ENCODE results near the gene DNASE1.
A peak's percentile ranks its signal among the peaks of the same experiment; 100 is the strongest.

Gene DNASE1

DNA sequence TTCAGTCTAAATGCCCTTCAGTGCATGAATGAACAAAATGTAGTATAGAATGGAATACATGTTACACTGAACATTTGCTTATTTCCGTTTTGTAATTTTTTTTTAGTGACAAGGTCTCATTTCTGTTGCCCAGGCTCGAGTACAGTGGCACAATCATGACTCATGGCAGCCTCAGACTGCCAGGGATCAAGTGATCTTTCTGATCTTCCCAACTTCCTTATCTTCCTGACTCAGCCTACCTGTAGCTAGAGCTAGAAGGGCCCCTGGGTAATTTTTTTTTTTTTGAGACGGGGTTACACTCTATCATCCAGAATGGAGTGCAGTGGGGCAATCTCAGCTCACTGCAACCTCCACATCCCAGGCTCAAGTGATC is 35.7 kb upstream of the DNASE1 start:
- DNase-seq (ENCODE audit: low read depth): peak; percentile 63
- no peak for TF ChIP-seq MYC (IDR thresholded peaks at IDR 0.05; ENCODE audit: low read depth, low read length)
- TF ChIP-seq, protein P1, sequence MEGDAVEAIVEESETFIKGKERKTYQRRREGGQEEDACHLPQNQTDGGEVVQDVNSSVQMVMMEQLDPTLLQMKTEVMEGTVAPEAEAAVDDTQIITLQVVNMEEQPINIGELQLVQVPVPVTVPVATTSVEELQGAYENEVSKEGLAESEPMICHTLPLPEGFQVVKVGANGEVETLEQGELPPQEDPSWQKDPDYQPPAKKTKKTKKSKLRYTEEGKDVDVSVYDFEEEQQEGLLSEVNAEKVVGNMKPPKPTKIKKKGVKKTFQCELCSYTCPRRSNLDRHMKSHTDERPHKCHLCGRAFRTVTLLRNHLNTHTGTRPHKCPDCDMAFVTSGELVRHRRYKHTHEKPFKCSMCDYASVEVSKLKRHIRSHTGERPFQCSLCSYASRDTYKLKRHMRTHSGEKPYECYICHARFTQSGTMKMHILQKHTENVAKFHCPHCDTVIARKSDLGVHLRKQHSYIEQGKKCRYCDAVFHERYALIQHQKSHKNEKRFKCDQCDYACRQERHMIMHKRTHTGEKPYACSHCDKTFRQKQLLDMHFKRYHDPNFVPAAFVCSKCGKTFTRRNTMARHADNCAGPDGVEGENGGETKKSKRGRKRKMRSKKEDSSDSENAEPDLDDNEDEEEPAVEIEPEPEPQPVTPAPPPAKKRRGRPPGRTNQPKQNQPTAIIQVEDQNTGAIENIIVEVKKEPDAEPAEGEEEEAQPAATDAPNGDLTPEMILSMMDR (IDR thresholded peaks at IDR 0.05; ENCODE audit: low read depth, low read length): no peak
- TF ChIP-seq, protein P2, sequence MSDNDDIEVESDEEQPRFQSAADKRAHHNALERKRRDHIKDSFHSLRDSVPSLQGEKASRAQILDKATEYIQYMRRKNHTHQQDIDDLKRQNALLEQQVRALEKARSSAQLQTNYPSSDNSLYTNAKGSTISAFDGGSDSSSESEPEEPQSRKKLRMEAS (IDR thresholded peaks at IDR 0.05; ENCODE audit: low read depth, low read length): no peak
- no peak for TF ChIP-seq POLR2A (IDR thresholded peaks at IDR 0.05; ENCODE audit: extremely low read depth, insufficient read length)
- H3K4me3 ChIP-seq (ENCODE audit: low read depth, low read length): no peak overlapping the region

DNA sequence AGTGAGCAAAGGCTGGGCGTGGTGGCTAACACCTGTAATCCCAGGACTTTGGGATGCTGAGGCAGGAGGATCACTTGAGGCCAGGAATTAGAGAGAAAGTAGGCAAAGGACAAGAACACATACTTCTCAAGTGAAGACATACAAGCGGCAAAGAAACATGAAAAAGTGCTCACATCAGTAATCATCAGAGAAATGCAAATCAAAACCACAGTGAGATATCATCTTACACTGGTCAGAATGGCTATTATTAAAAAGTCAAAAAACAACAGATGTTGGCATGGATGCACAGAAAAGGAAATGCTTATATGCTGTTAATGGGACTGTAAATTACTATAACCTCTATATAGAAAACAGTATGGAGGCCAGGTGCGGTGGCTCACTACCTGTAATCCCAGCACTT is 30.8 kb upstream of the DNASE1 start:
- H3K4me3 ChIP-seq (ENCODE audit: low read depth, low read length): no peak overlapping the region

DNA sequence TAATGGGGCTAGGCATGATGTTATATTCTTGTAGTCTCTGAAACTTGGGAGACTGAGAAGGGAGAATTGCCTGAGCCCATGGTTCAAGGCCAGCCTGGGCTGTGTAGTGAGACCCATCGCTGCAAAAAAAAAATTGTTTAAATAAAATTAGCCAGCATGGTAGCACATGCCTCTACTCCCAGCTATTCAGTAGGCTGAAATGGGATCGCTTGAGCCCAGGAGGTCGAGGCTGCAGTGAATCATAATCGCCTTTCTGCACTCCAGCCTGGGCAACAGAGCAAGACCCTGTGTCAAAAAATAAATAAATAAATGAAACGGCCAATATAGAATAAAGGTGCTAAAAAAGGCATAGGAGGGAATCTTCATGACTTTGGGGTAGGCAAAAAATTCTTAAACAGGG is 29.2 kb upstream of the DNASE1 start:
- H3K4me3 ChIP-seq (ENCODE audit: low read depth, low read length): no peak overlapping the region
- no peak for TF ChIP-seq MYC (IDR thresholded peaks at IDR 0.05; ENCODE audit: low read depth, low read length)
- TF ChIP-seq, protein P2 (IDR thresholded peaks at IDR 0.05; ENCODE audit: low read depth, low read length): no peak
- TF ChIP-seq, protein P1 (IDR thresholded peaks at IDR 0.05; ENCODE audit: low read depth, low read length): no peak
- TF ChIP-seq POLR2A (IDR thresholded peaks at IDR 0.05; ENCODE audit: extremely low read depth, insufficient read length): no peak
- DNase-seq (ENCODE audit: low read depth): no peak

More for the DNA sequence above, 30.8 kb upstream of the DNASE1 start:
- no peak for TF ChIP-seq MYC (IDR thresholded peaks at IDR 0.05; ENCODE audit: low read depth, low read length)
- TF ChIP-seq, protein P1 (IDR thresholded peaks at IDR 0.05; ENCODE audit: low read depth, low read length): no peak
- TF ChIP-seq POLR2A (IDR thresholded peaks at IDR 0.05; ENCODE audit: extremely low read depth, insufficient read length): no peak
- TF ChIP-seq, protein P2 (IDR thresholded peaks at IDR 0.05; ENCODE audit: low read depth, low read length): no peak
- no peak for DNase-seq (ENCODE audit: low read depth)

DNA sequence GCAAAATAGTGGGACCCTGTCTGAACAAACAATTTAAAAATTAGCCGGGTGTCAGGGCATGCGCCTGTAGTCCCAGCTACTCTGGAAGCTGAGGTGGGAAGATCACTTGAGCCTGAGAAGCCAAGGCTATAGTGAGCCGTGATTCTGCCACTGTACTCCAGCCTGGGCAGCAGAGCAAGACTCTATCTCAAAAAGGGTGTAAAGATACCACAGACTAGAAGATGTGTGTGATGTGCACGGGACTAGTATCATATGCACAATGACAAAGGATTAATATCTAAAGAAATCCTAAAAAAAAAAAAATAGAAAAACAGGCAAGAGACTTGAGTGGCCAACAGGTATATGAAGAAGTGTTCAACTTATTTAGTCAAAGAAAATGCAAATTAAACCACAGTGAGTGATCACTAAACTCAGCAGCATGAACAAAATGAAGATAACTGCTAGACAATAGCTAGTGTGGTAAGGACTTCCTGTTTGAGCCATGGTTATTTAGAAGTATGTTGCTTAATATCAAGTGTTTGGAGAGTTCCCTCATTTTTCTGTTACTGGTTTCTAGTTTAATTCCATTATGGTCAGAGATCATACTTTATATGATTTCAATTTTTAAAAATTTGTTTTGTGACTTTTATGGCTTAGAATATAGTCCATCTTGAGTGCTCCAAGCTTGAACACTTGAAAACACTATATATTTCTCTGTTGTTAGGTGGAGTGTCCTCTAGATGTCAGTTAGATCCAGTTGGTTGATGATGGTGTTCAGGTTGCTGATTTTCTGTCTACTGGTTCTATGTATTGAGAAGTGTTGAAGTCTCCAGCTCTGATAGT is 28.4 kb upstream of the DNASE1 start:
- DNase-seq (ENCODE audit: low read depth): peak; percentile 76
- no peak for TF ChIP-seq MYC (IDR thresholded peaks at IDR 0.05; ENCODE audit: low read depth, low read length)
- TF ChIP-seq, protein P1 (IDR thresholded peaks at IDR 0.05; ENCODE audit: low read depth, low read length): peak; percentile 7
- TF ChIP-seq, protein P2 (IDR thresholded peaks at IDR 0.05; ENCODE audit: low read depth, low read length): no peak
- peak overlapping the region; percentile 0 for H3K4me3 ChIP-seq (ENCODE audit: low read depth, low read length)

DNA sequence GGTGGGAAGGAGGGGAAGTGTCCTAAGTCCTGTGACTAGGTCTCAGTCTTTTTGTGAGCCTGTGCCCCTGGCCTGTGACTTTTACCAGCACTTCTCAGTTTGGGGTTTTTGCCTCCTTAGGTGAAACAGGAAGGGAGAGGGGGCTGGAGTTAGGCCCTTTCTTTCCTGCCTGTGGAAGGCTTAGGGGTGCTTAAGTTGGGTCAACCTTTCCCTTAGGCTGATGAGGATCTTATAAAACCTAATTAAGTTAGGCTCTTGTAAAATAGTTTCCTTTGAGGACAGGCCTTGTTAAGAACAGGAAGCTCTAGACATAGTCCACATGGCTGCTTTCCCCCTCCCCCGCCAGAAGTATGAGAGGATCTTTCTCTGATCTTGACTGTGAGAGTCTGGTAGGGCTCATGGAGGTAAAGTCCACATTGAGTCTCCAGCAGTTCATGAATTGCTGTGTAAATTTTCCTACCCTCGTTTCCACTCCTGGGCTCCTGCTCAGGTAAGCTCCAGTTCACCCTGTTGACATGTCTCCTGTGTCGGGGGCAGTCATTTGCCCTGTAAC is 17.0 kb upstream of the DNASE1 start:
- no peak overlapping the region for H3K4me3 ChIP-seq (ENCODE audit: low read depth, low read length)
- peak; percentile 83 for DNase-seq (ENCODE audit: low read depth)
- TF ChIP-seq, protein P1 (IDR thresholded peaks at IDR 0.05; ENCODE audit: low read depth, low read length): no peak
- TF ChIP-seq MYC (IDR thresholded peaks at IDR 0.05; ENCODE audit: low read depth, low read length): peak; percentile 90
- TF ChIP-seq, protein P2 (IDR thresholded peaks at IDR 0.05; ENCODE audit: low read depth, low read length): peak; percentile 76
- TF ChIP-seq POLR2A (IDR thresholded peaks at IDR 0.05; ENCODE audit: extremely low read depth, insufficient read length): peak; percentile 24

Data from NB4 (cell line).